CD4-positive, alpha-beta T cell treated with Interleukin-10 for 1 hour (primary cell): ENCODE results near the gene NUDT1.

Experiments used
- DNase-seq: peaks from one replicate; pipeline ENCODE4 v3.0.0-alpha.2; 2020

Gene NUDT1

GRCh38 chr7:2241580-2242540, at the start of gene NUDT1, which contains the start of gene MRM2:
TSS of gene NUDT1 (plus strand) at chr7:2242226. CDS start at chr7:2244575, 2,349 bp downstream.
TSS of gene MRM2 (minus strand) at chr7:2242205. CDS start at chr7:2242169, 36 bp downstream.
- peak; percentile 72 for DNase-seq

GRCh38 chr7:2192831-2193534, 49.0 kb upstream of the NUDT1 start:
- no peak for DNase-seq

- no peak for DNase-seq
Observed at GRCh38 chr7:2193575-2194305, 48.3 kb upstream of the NUDT1 start.

- DNase-seq, result no peak
Observed at GRCh38 chr7:2195400-2196246, 46.4 kb upstream of the NUDT1 start.

- DNase-seq, result no peak
Observed at GRCh38 chr7:2196381-2197378, 45.3 kb upstream of the NUDT1 start.

GRCh38 chr7:2197436-2198155, 44.4 kb upstream of the NUDT1 start:
- no peak for DNase-seq

GRCh38 chr7:2198206-2198605, 43.8 kb upstream of the NUDT1 start:
- no peak for DNase-seq

GRCh38 chr7:2198760-2199159, 43.3 kb upstream of the NUDT1 start:
- DNase-seq, result no peak

- DNase-seq, result no peak
Observed at GRCh38 chr7:2199528-2199927, 42.5 kb upstream of the NUDT1 start.

- DNase-seq, result no peak
Observed at GRCh38 chr7:2199956-2200583, 42.0 kb upstream of the NUDT1 start.

- DNase-seq, result no peak
Observed at GRCh38 chr7:2200584-2200980, 41.4 kb upstream of the NUDT1 start.

- DNase-seq, result no peak
Observed at GRCh38 chr7:2201128-2201527, 40.9 kb upstream of the NUDT1 start.

GRCh38 chr7:2201686-2202360, 40.2 kb upstream of the NUDT1 start:
- no peak for DNase-seq

GRCh38 chr7:2202361-2202761, 39.7 kb upstream of the NUDT1 start:
- DNase-seq, result no peak

- no peak for DNase-seq
Observed at GRCh38 chr7:2202901-2203765, 38.9 kb upstream of the NUDT1 start.

GRCh38 chr7:2203766-2204300, 38.2 kb upstream of the NUDT1 start:
- no peak for DNase-seq

- no peak for DNase-seq
Observed at GRCh38 chr7:2204446-2204845, 37.6 kb upstream of the NUDT1 start.
